Bronchus fibroblast of lung (primary cell): Measurements from ENCODE around the gene ZNF616. TPM values are rescaled to one million over a fixed set of nuclear protein-coding genes. Genes with fewer than 3 reads are reported as not detected.

Experiments
- total RNA-seq: library from RNA; depleted of rRNA; stranded (reverse); fragments of >200 nt; gene quantifications from 2 replicates; pipeline ENCODE4 v1.2.3, GENCODE V29; 2015

Gene ZNF616
- 5.6 and 6.1 TPM in 2 replicates for total RNA-seq

DNA sequence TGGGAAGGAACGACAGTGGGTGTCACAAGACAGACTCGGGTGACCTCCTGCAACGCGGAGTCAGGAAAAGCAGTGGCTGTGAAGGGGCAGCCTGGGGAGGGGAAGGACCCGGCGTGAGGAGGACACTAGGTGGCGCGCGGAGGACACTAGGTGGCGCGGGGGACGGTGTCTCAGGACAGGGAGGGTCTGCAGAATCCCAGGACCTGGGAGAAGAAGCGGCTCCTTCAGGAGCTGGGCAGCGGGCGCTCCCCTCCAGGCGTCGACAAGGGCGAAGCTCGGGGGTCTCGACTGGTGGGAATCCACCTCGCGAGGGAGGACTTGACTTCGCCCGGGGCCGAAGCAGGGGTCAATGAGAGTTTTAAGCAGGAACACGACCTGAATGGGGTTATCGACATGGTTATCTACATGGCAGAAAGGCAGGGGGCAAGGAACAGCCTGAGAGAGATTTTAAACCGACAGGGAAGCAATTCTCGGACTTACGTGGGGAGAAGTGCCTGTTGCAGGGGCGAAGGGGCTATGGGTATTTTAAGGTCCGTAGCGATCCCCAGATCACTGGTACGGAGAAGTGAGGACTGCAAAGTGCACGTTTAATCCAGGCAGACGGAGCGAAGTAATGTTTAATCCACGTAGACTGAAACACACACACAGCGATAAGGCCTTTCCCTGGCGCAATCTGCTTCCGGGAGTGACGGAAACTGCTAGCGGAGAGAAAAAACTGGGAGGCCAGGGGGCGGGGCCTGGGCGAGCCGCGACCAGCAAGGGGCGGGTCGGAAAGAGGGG lies at the start of gene ZNF616:
Gene ZNF616 (minus strand): TSS at position 687 of the 780 bp plus-strand sequence. CDS start 9,426 bp downstream, outside the sequence.

DNA sequence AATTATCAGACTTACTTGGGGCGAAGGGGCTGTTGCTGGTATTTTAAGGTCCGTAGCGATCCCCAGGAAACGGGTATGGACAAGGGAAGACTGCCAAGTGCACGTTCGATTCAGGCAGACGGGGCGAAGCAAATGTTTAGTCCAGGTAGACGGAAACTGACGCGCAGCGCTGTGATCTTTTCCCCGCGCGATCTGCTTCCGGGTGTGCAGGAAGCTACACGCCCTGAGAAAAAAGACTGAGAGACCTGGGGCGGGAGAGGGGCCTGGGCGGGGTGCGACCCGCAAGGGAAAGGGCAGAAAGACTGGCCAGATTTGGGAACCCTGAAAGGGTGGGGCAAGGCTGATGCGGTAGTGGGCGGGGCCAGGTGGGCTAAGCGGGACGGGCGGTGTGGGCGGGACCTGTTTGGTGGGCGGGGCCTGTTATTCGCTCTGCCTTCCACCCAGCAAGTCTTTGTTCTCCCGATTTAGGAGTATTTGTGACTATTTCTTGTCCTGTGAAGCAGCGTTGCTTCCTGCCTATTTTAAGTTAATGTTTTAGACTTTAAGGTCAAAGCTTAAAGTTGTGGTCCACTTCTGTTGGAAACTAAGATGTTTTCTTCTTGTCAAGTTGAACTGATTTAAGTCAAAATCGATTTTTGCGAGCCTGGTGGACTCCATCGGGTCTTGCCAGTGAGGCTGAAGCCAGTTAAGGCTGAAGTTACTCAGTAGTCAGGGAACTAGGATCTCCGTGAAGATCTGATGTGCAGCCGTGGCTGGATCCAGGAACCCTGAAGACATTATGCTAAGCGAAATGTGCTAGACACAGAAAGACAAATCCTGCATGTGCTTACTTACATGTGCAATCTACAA lies 31.8 kb upstream of the ZNF616 start, which contains the start of gene ZNF836:
Gene ZNF836 (minus strand): TSS at position 301 of the 849 bp plus-strand sequence. CDS start 3,549 bp downstream, outside the sequence.

DNA sequence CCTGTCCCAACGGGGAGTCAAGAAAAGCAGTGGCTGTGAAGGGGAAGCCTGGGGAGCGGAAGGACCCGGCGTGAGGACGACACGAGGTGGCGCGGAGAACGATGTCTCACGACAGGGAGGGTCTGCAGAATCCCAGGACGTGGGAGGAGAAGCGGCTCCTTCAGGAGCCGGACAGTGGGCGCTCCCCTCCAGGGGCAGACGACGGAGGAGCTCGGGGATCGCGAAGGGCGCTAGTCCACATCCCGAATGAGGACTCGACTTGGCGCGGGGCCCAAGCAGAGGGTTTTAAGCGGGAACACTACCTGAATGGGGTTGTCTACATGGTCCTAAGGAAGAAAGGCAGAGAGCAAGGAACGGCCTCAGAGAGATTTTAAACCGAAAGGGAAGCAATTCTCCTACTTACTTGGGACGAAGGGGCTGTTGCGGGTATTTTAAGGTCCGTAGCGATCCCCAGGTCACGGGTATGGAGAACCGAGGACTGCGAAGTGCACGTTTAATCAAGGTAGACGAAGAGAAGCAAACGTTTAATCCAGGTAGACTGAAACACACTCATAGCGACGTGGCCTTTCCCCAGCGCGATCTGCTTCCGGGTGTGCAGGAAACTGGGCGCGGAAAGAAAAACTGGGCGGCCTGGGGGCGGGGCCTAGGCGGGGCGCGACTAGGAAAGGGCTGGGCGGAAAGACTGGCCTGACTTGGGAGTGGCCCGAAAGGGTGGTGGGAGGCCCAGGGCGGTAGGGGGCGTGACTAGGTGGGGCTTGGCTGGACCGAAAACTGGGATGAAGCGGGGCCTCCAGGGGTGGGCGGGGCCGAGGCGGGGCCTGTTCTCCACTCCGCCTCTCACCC lies 44.3 kb downstream of the ZNF616 start, which contains the start of gene ZNF841:
Gene ZNF841 (minus strand): TSS at position 594 of the 843 bp plus-strand sequence. CDS start 10,964 bp downstream, outside the sequence.

Other genes starting within 250 kb of the ZNF616 start
- gene ZNF649, start 234.9 kb downstream of the ZNF616 start, total RNA-seq, result 2.7 and 4.0 TPM in 2 replicates
- 4.0 and 4.8 TPM in 2 replicates for gene ZNF613, start 212.5 kb downstream of the ZNF616 start, total RNA-seq
- gene ZNF350, start 153.1 kb downstream of the ZNF616 start, total RNA-seq, result 2.7 and 3.0 TPM in 2 replicates
- 3.3 and 4.5 TPM in 2 replicates for gene ZNF615, start 131.7 kb downstream of the ZNF616 start, total RNA-seq
- gene ZNF614, start 111.6 kb downstream of the ZNF616 start, total RNA-seq, result 3.9 and 4.0 TPM in 2 replicates
- 3.7 and 3.9 TPM in 2 replicates for gene ZNF432, start 91.1 kb downstream of the ZNF616 start, total RNA-seq
- 5.1 and 5.5 TPM in 2 replicates for gene ZNF841, start 44.2 kb downstream of the ZNF616 start, total RNA-seq
- gene ZNF836, start 31.7 kb upstream of the ZNF616 start, total RNA-seq, result 3.2 and 4.8 TPM in 2 replicates
- gene PPP2R1A, start 50.1 kb upstream of the ZNF616 start, total RNA-seq, result 193 and 196 TPM in 2 replicates
- 5.7 and 6.1 TPM in 2 replicates for gene ZNF766, start 129.6 kb upstream of the ZNF616 start, total RNA-seq
- gene ZNF480, start 157.2 kb upstream of the ZNF616 start, total RNA-seq, result 4.0 and 5.0 TPM in 2 replicates
- 1.5 and 1.8 TPM in 2 replicates for gene ZNF610, start 196.3 kb upstream of the ZNF616 start, total RNA-seq
- 9.8 and 14.6 TPM in 2 replicates for gene ZNF880, start 230.0 kb upstream of the ZNF616 start, total RNA-seq